GM19239 (cell line): ENCODE data around the gene DCANP1.
"Not testable (repeated sequence)": the region's sequence is repeated elsewhere in the genome, so short reads cannot be mapped to it uniquely, and the experiment has no call there.

Experiments
- DNase-seq: peaks from one replicate; pipeline ENCODE4 v3.0.0; 2011; ENCODE audit warnings: low spot score; ENCODE audit not compliant: insufficient read length
- FAIRE-seq: peaks from 2 replicates; lab custom pipeline; 2011; peaks lifted over from hg19 to GRCh38; lab: Jason Lieb, UNC

The DCANP1 gene, protein sequence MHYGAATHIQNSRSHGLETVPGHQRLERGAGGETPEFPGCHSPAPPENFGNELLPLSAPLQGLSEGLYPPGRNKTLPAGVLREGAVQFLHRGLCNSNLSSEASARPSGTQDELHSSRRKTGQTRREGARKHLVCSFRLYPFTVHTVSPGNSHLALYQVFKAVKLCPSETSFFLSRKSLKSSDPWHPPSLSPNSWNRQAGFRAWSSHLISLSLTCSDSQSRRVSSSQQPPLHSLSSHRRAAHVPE

DNA sequence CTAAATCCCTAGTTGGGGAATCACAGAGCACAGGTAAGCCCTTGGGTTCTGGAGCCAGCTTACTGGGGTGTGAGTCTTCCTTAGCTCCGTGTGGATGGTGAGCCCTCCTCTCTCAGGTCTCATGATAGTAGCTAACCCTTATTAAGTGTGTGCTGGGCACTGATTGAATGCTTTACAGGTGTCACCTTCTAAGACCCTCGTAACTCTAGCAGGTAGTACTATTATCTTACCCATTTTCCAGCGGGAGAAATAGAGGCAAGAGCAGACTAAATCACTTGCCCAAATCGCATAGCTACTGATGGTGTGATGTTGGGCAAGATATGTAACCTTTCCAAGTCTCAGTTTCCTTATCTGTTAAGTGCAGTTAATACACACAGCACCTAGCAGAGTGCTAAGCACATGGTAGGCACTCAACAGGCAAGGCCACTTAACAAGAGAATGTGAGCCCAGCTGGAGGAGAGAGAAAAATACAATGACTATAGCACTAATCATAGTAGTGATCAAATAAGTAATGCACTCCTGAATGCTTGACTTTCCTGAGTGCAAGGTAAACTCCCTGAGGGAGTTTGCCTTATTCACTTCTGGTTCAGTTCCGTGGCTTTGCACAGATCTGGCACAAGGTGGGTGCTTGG lies at the start of gene DCANP1:
TSS of gene DCANP1 (minus strand) at position 51 of the 632 bp plus-strand sequence. CDS start 240 bp downstream, outside the sequence.
- no peak for FAIRE-seq

DNA sequence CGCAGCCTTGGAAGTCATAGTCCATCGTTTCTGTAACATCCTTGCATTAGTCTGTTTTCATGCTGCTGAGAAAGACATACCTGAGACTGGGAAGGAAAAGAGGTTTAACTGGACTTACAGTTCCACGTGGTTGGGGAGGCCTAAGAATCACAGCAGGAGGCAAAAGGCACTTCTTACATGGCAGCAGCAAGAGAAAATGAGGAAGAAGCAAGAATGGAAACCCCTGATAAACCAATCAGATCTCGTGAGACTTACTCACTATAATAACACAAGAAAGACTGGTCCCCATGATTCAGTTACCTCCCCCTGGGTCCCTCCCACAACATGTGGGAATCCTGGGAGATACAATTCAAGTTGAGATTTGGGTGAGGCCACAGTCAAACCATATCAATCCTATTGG lies 48.4 kb upstream of the DCANP1 start:
- FAIRE-seq = not testable (repeated sequence)

More for the DNA sequence above, at the start of gene DCANP1:
- DNase-seq = no peak

DNA sequence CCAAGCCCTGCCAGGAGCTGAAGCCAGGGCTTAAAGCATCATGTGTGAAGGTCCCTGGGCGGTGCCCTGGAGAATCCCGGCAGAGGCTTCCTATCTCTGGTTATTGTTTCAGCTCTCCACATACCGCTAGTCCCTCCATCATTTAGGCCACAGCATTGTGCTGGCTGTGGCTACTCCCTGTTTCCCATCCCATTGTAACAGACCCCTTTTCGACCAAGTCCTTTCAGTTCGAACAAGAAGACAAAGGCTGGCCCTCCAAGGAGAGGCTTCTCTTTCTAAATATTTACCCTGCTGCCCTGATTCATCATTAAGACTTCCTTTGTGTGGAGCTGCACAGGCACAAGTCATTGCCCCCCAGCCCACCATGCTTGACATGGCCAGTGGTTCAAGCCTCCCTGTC lies 47.0 kb upstream of the DCANP1 start:
- DNase-seq = no peak
- no peak for FAIRE-seq

More for the DNA sequence above, 48.4 kb upstream of the DCANP1 start:
- not testable (repeated sequence) for DNase-seq

DNA sequence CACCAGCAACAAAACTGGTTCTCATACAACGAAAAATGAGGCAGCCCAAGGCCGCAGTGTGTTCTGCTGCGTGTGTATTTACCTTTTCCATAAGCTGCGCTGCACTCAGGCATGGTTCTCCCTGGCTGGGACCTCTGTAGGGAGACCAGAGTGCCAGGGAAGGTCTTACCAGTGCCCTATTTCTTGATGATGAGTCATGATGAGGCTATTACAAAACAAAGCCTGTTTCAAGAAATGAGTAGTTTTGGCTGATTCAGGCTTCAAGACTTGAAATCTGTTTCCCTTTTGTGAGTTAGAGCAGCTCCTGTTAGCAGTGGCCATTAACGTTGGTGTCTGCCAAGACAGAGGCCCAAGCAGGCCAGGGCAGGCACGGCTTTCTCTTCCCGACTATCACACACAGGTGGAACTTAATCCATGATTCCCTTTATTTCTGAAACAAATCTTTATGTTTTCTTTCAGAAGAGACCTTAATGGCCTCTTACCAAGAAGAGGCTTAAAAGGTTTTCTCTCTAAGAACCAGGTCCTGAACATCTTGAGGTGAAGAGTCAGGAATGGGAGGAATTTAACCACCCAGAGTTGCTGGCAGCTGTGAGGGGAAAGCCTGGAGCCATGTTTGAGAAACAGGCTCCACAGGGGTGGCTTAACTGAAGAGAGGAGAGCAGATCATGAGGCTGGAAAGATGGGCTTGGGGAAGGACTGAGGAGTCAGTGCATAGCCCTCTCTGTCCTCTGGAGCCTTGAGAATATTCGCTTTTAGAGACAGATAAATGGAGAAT lies 46.4 kb upstream of the DCANP1 start:
- DNase-seq (no peak), FAIRE-seq (no peak)

DNA sequence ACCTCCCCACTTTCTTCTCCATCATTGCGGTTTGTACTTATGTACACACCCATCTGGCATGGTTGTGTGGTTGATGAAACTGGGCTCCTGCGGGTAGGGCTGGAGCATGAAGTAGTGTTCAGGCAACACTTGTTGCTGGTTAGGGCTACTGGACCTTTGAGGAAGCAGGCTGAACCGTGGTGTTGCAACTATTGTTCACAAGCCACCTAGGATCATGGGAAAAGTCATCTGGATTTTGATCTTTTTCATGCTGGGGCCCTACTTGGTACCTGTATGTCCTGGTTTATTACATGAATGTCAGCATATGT lies 45.1 kb upstream of the DCANP1 start:
- FAIRE-seq = no peak
- DNase-seq = no peak

DNA sequence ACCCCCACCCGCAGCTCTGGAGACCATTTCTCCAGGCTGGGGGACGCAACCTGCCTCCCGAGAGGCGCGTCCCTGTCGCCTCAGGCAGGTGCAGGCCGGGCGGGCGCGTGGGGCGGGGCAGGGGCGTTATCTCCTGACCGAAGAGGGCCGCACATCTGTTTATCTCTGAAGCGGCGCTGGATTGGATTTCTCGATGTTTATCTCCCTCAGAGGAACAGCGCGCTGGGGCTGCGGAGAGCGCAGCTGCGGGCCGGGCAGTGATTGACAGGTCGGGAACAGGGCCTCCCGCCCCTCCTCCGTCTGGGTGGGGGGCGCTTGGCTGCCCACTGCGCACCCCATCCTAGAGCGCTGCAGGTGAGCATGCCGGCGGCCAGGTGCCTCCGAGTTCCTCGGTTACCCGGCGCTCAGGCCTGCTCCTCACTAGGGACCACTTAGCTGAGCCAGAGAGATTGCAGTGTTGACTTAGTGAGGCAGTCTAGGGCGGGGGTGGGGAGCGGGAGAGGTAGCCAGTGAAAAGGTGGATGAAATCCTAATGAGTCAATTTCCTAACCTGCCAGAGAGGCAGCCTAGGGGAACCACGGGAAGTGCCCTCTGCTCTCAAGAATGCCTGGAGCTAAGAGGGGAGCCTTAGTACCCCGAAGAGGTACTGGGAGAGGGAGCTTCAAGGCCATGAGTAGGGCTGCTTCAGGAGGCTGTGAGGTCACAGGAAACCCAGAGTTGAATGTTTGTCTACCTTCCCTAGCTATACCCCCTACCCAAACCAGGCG lies 44.6 kb upstream of the DCANP1 start:
- FAIRE-seq (no peak), DNase-seq (no peak)

DNA sequence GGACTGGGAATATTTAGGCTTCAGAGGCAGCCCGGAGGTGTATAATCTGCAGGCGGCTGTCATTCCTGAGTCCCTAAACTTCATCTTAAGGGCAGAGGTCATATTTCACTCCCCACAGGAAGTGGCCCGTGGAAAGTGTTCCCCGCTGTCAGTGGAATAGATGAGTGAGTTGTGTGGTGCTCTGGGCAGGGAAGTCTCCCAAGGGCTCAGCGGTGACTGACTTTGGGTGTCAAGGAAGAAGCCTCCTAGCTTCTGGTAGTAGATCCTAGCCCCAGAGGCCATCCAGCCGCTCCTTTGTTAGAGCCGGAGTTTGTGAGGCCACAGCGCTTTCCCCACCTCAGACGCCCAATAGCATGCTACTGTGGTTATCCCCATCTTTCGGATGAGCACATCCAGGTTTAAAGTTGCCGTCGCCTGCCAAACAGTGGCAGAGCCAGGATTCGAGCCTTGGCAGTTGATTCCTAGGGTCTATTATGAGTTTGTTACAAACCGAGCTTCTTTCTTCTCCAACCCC lies 43.9 kb upstream of the DCANP1 start:
- FAIRE-seq (no peak), DNase-seq (no peak)

DNA sequence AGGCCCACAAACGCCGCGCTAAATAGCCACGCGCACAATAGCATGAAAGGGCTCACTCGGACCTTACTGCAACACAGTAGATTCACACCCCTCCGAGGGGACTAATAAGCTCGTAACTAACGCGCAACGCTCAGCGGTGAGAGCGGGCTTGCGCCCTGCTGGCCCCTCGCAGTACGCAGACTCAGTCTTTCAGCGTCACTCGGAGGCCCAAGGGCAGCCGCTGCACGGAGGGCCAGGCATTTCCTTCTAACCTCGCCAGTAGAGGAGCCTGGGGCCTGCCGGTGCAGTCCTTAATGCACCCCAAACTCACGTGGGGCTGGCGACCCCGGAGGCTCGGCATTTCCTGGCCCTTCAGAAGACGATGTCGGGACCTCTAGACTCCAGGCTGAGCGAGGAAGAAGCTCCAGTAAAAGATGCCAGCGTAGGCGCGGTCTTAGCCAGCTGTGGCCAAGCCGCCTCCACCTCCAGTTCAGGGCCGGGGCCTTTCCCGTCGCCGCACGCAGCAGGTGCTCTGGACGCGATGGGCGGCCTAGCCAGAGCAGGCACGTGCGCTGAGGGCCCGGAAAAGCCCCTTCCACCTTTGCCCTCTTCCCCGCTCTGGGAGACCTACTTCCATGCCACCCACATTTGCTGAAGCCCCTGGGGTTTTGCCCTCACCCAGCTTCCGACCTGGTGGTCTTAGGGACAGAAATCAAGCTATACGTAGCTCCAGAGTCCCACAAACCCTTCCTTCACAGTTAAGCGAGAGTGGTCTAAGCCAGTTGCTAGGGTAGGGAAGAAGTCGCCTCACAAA lies 43.3 kb upstream of the DCANP1 start:
- FAIRE-seq (no peak), DNase-seq (no peak)

DNA sequence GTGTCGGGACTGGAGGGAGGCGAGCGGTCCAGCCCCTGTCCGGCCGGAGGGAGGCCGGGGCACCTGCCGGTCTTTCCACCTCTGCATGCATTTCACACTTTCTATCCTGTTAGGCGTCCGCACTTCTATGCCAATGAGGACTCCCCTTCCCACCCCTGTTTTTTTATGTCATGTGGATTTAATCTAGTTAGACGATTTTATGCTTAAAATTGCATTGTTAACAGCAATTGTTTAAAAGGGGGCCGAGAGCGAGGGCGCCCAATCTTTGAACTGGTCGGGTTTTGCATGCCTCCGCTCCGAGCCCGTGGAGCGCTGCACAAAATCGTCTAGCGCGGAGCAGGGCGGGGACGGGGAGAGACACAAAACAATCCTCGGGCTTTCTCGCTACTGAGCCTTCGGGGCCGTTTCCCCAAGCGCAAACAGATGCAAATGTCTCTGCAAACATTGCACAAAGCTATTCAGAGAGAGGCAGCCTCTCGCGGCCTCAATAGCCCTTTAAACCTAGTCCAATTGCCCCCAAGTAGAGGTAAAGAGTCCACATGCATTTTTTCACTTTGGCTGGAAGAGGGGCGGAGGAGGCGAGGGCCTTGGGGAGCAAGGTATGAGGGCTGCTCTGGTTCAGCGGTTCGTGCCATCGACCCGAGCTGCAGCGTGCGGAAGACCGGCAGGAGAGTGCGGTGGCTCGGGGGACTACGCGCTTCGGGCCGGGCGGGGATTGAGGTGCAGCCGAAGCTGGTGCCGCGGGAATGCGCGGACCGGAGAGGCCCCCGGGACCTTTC lies 42.5 kb upstream of the DCANP1 start:
- FAIRE-seq = no peak

DNA sequence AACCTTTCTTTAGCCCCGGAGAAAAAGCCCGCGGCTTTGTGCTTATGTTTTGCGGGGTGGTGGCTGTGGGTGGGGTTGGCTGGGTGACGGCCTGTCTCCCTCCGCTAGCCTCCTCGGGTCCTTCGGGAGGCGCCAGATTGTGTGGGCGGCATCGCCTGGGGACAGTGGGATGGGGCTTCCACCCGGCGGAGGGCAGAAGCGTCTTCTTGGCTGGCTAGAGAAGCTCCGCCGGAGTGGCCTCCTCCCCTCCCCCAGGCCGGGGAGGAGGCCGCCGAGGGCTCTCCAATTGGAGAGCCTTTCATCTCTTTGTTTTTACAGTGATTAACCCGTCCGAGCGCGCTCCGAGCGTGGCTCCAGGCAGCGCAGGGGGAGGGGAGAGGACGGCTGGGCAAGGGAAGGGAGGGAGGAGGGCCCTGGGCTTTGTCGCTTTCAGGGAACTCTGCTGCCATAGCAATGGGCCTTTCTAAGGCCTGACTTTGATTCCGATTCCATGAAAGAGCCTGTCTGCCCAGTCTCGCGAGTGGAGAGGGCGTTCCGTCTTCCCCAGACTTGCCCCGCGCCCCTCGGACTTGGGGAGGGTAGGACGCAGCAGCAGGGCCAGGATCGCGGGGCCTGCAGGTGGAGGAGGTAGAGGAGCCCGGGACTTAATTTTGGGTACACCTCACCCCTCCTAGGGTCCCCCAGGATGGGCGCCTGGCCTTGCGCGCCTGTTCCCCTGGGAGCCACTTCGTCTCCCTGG lies 41.7 kb upstream of the DCANP1 start:
- no peak for FAIRE-seq

More for the DNA sequence above, 42.5 kb upstream of the DCANP1 start:
- DNase-seq = no peak

DNA sequence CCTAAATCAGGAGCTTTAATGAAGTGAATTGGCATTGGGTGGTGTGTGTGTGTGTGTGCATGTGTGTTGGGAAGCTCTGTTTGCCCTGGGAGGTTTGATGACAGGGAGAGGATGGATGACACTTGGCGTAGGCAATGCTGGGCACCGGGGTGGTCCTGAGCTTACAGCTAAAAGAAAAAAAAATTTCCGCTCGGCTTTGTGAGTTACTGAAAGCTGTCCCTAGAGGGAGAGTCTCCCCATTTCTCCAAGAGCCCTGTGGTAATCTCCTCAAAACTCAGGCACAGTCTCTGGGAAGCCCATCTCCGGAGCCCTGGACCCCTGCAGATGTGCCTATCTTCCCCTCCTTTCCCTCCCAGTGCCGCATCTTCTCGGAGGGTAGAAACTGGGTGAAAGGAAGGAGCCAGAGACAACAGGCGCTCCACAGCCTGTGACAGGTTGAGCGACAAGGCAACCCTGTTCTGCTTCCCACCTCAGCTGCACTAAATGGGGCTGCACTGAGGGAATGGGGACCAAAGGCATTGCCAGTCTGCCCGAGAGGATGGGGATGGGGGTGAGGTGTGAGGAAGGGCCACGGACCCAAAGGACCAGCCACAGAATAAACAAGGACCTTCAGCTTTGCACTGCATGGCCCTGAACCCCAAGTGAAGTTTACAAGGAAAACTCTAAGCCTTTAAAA lies 40.8 kb upstream of the DCANP1 start:
- FAIRE-seq = no peak
- no peak for DNase-seq

More for the DNA sequence above, 41.7 kb upstream of the DCANP1 start:
- DNase-seq = no peak

DNA sequence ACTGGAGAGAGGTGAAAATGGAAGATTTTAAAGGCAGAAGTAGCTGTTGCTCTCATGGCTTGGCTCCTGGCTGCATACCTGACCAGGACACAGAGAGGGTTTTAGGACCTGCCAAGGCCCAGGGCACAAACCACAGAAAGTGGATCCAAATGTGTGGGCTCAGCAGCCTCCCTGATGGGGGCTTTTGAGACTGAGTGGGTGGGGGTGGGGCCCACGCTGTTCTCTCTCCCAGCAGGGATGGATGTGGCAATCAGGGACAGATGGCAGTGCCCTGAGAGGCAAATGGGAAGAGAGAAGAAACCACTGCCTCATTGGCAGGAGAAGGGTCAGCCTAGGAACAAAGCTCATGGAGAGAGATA lies 39.9 kb upstream of the DCANP1 start:
- FAIRE-seq (no peak), DNase-seq (no peak)

DNA sequence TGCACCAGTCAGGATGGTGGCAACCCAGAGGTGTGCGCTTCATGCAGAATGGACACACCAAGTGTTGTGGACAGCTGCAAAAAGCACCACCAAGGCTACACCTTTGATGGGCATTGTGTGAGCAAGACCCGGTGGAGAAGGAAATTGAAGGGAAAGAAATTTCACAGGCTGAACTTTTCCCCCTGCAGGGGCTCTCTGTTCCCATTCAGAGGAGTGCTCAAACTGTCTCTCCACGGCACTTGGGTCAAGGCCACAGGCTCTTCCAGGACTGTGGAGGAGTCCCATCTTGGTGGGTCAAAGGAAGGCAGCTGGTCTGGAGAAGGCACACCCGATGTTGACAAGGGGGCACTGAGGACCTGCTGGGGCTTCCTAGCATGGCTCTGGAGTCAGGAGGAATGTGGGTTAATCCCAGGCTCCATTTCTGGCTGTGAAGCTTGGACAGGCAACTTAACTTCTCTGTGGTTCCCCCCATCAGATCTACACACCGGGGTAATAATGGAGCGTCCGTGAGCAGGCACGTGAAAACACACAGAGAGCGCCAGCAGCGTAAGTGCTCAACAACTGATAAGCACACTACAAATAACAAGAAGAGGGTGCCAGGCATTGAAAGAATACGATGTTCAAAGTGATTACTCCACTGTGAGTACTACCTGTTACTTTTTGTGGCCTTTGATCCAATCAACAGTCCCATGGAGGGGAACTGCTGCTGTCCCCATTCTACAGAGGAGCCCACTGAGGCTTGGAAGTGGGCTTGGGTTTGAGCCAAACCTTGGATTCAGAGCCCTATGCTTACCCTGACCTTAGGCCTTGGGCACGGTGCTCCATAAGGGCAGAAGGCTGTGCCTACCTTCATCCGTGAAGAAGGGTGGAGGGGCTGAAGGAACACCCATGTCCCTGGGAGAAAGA lies 39.2 kb upstream of the DCANP1 start:
- no peak for FAIRE-seq
- no peak for DNase-seq

DNA sequence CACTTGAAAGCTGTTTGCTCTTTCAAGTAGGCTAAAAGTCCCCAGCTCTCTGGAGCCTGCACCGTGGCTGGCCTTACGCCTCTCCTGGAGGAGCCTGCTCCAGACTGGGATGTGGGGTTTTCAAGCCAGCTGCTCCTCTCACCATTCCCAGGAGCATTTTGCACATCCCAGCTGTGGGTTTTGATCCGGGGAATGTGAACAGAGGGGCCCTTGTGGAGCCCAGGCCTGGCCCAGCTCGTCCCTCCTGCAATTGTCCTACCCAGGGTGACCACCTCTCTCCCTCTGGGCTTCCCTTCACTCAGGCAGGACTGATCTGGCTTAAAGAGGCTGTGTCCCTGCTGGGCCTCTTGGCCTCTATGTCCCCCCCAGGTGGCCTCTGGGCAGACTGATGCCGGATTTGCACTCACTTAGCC lies 37.5 kb upstream of the DCANP1 start:
- DNase-seq (no peak), FAIRE-seq (no peak)

DNA sequence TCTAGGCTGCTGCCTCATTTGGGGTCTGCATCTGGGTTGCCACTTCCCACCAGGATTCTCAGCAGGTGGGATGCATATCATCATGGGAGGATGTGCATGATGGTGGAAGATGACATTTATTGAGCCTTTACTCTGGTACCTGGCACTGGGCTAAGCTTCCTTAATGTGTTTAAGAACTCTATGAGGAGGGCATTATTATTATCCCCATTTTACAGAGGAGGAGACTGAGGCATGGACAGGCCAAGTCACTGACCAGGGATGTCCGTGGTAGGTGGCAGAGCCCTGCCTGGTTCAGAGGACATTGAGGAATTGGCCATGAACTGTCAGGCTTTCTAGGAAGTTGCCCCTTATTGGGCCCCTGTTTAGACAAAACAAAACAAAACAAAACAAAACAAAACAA lies 36.1 kb upstream of the DCANP1 start:
- DNase-seq (no peak), FAIRE-seq (no peak)

DNA sequence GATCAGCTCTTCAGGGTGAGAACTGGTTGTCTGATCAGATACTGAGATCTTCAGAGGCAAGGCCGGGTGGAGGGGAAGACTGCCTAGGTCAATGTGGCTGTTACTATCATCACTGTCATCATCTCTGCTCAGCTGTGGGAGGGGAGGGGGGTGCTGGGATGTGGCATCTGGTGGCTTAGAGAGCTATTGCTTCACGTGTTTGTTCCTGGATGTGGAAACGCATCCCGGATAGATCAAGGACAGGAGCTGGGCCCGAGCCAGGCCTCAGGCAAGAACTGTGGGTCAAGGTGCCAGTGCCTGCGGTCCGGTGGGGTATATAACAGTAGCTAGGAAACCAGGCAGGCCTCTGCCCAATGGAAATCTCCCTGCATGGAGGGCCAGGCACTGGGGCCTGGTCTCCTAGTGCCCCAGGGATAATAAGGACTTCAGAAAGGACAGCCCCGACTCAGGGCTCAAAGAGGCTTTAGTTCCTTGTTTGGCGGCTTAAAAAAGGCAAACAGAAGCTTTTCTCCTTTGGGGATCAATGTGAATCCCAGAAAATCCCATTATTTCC lies 35.3 kb upstream of the DCANP1 start:
- DNase-seq = no peak

More for the DNA sequence above, 35.3 kb upstream of the DCANP1 start:
- FAIRE-seq = no peak
